ENCODE measurements around the gene UBE2N. TPM values are rescaled to one million over a fixed set of nuclear protein-coding genes. Genes with fewer than 3 reads are reported as not detected.

The UBE2N gene
- total and polyA plus RNA-seq, 2 donors (not counting 3 experiments of a cell fraction or from before 2014, with no cell fraction given) = 59.2 to 125 TPM

GRCh38 chr12:93360688-93361087, 81.1 kb downstream of the UBE2N start:
- FAIRE-seq = no peak
- no TSS peak for BruUV-seq (replicated peaks)
- Histone ChIP-seq H3K4me2 (ENCODE audit: insufficient read depth, low read length) (no peak overlapping the region), H3K9me3 (replicated peaks; ENCODE audit: control insufficient read depth, insufficient read depth, low read length) (no peaks in the 10 kb centered on the region), H3K27me3 (ENCODE audit: control insufficient read depth in 2 of 2, insufficient read depth in 2 of 2, low read length in 2 of 2) (no peaks in the 10 kb centered on the region), H3K79me2 (ENCODE audit: control insufficient read depth, insufficient read depth, low read length) (no peaks in the 10 kb centered on the region), H3K4me3 (replicated peaks in 1 of 3; ENCODE audit: insufficient read depth in 1 of 3, low read depth in 1 of 3, low read length in 3 of 3) (no peak overlapping the region), H3K9me1 (replicated peaks; ENCODE audit: control insufficient read depth, extremely low read depth, insufficient read depth, low read length) (no peaks in the 10 kb centered on the region), H4K20me1 (replicated peaks; ENCODE audit: control insufficient read depth, extremely low read depth, insufficient read depth, low read length) (no peaks in the 10 kb centered on the region), H2AFZ (ENCODE audit: low read depth, low read length) (no peak overlapping the region), H3K36me3 (ENCODE audit: control insufficient read depth in 2 of 2, extremely low read depth in 1 of 2, insufficient read depth in 2 of 2, low read length in 2 of 2) (no peaks in the 10 kb centered on the region), H3K4me1 (ENCODE audit: control insufficient read depth, extremely low read depth, insufficient read depth, low read length) (peaks cover 7% of the 10 kb centered on the region), H3K27ac (ENCODE audit: insufficient read depth, low read depth, low read length) (no peak overlapping the region), H3K9ac (replicated peaks; ENCODE audit: extremely low read depth, insufficient read depth, low read length) (no peak overlapping the region)
- dilution Hi-C loops (cut with MboI; ENCODE audit: extremely low pct_ligation_motif_present, low sequenced_read_pairs) = no loop called here
- ChIA-PET POLR2A (no interaction called here), CTCF (no interaction called here)
- no peak for TF ChIP-seq EZH2 (IDR thresholded peaks at IDR 0.05; ENCODE audit: borderline replicate concordance, low read depth, low read length, severe bottlenecking)
- no peak for TF ChIP-seq JUN (IDR thresholded peaks at IDR 0.05; ENCODE audit: borderline replicate concordance, insufficient read depth, insufficient read length, low read depth)
- TF ChIP-seq POLR2A (IDR thresholded peaks at IDR 0.05; ENCODE audit: low read depth, low read length) = no peak
- intact Hi-C loops (cut with micrococcal nuclease) = no loop called here
- DNase-seq (ENCODE audit: low read depth, low spot score) = no peak

DNA sequence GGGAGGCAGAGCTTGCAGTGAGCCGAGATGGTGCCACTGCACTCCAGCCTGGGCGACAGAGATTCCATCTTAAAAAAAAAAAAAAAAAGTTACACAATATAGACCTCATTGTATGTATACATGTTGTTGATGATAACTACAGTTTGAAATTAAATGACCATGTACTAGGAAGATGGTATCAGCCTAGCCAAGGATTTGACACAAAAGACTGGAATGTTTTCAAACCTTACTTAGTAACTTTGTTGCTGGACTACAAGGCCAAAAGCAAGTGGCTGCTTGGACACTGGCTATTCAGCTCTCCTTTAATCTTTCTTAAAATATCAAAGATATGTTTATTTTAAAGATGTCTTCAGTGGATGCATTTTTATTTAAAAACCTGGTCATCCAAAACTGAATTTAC, 82.9 kb downstream of the UBE2N start:
- Histone ChIP-seq H3K4me2 (ENCODE audit: insufficient read depth, low read length) (no peak overlapping the region), H4K20me1 (replicated peaks; ENCODE audit: control insufficient read depth, extremely low read depth, insufficient read depth, low read length) (no peaks in the 10 kb centered on the region), H3K27me3 (ENCODE audit: control insufficient read depth in 2 of 2, insufficient read depth in 2 of 2, low read length in 2 of 2) (no peaks in the 10 kb centered on the region), H3K4me1 (ENCODE audit: control insufficient read depth, extremely low read depth, insufficient read depth, low read length) (peaks cover 2% of the 10 kb centered on the region), H3K9me1 (replicated peaks; ENCODE audit: control insufficient read depth, extremely low read depth, insufficient read depth, low read length) (no peaks in the 10 kb centered on the region), H3K36me3 (ENCODE audit: control insufficient read depth in 2 of 2, extremely low read depth in 1 of 2, insufficient read depth in 2 of 2, low read length in 2 of 2) (no peaks in the 10 kb centered on the region), H3K9ac (replicated peaks; ENCODE audit: extremely low read depth, insufficient read depth, low read length) (no peak overlapping the region), H3K27ac (ENCODE audit: insufficient read depth, low read depth, low read length) (no peak overlapping the region), H2AFZ (ENCODE audit: low read depth, low read length) (no peak overlapping the region), H3K4me3 (replicated peaks in 1 of 3; ENCODE audit: insufficient read depth in 1 of 3, low read depth in 1 of 3, low read length in 3 of 3) (no peak overlapping the region), H3K79me2 (ENCODE audit: control insufficient read depth, insufficient read depth, low read length) (no peaks in the 10 kb centered on the region), H3K9me3 (replicated peaks; ENCODE audit: control insufficient read depth, insufficient read depth, low read length) (no peaks in the 10 kb centered on the region)
- FAIRE-seq (no peak), DNase-seq (ENCODE audit: low read depth, low spot score) (no peak)
- no peak for TF ChIP-seq JUN (IDR thresholded peaks at IDR 0.05; ENCODE audit: borderline replicate concordance, insufficient read depth, insufficient read length, low read depth)
- no peak for TF ChIP-seq POLR2A (IDR thresholded peaks at IDR 0.05; ENCODE audit: low read depth, low read length)
- no peak for TF ChIP-seq FOS (IDR thresholded peaks at IDR 0.05; ENCODE audit: borderline replicate concordance, insufficient read depth, low read length)
- no peak for TF ChIP-seq GATA2 (IDR thresholded peaks at IDR 0.05; ENCODE audit: insufficient read depth, insufficient read length, low read depth, low read length)
- CTCF ChIA-PET = interaction anchor here (0.5 to 0.8 kb wide), 2 partner anchors 33 to 60 kb away, joined by 3 read pairs; no protein-coding TSS in a partner anchor
- no TSS peak for BruUV-seq (replicated peaks)
- intact Hi-C loops (cut with micrococcal nuclease) (no loop called here), dilution Hi-C loops (cut with MboI; ENCODE audit: extremely low pct_ligation_motif_present, low sequenced_read_pairs) (no loop called here)
- POLR2A ChIA-PET = interaction anchor here (0.5 kb wide), 1 partner anchor 282 kb away, joined by 6 read pairs; no protein-coding TSS in a partner anchor

All from endothelial cell of umbilical vein (primary cell).